Common myeloid progenitor, CD34-positive (primary cell): ENCODE measurements around the gene TRAPPC1.
A peak's percentile ranks its signal among the peaks of the same experiment; 100 is the strongest.

Experiments used
- CTCF ChIA-PET: fragments of 350-600 bp; sonication (Branson Sonifier 250); formaldehyde crosslinking; loops from one replicate; lab custom pipeline; 2021; ENCODE audit warnings: antibody characterized with exemption; lab: Charles Lee
- POLR2A ChIA-PET: fragments of 350-600 bp; sonication (Branson Sonifier 250); formaldehyde crosslinking; loops from one replicate; lab custom pipeline; 2021; ENCODE audit warnings: antibody characterized with exemption; lab: Charles Lee
- DNase-seq, 3 donors: peaks; one replicate each; pipeline versions ENCODE4 v3.0.0 to v3.0.0-alpha.2; 2013
- H3K27ac ChIP-seq, 2 experiments: 1 replicate in 1 of 2; 2 replicates in 1 of 2; pipeline ENCODE4 v1.7.0; 2013; ENCODE audit warnings: inconsistent platforms in 2 of 2, low read length in 2 of 2, mild to moderate bottlenecking in 2 of 2, low read depth in 1 of 2, moderate library complexity in 1 of 2; ENCODE audit not compliant: severe bottlenecking in 2 of 2, insufficient read depth in 1 of 2, poor library complexity in 1 of 2
- H3K27me3 ChIP-seq, 5 experiments: replicated peaks in 2 of 5; 1 replicate in 3 of 5; 2 replicates in 2 of 5; pipeline versions ENCODE4 v1.6.1 to v1.7.0; 2013; ENCODE audit warnings: low read length in 4 of 5, mild to moderate bottlenecking in 2 of 5, moderate library complexity in 2 of 5, inconsistent platforms in 1 of 5; ENCODE audit not compliant: insufficient read depth in 5 of 5, control insufficient read depth in 4 of 5
- H3K36me3 ChIP-seq, 4 experiments: 1 replicate in 2 of 4; 2 replicates in 2 of 4; pipeline versions ENCODE4 v1.6.1 to v1.7.0; 2013; ENCODE audit warnings: low read length in 3 of 4, control low read depth in 1 of 4, mild to moderate bottlenecking in 1 of 4; ENCODE audit not compliant: control insufficient read depth in 4 of 4, insufficient read depth in 4 of 4
- H3K4me1 ChIP-seq, 4 experiments: 1 replicate in 3 of 4; 2 replicates in 1 of 4; pipeline versions ENCODE4 v1.6.1 to v1.7.1; 2013; ENCODE audit warnings: low read length in 3 of 4, mild to moderate bottlenecking in 3 of 4, control low read depth in 1 of 4, inconsistent platforms in 1 of 4, moderate library complexity in 1 of 4; ENCODE audit not compliant: control insufficient read depth in 4 of 4, insufficient read depth in 4 of 4; ENCODE audit errors: control extremely low read depth in 1 of 4
- H3K4me3 ChIP-seq, 7 experiments: 1 replicate in 4 of 7; 2 replicates in 3 of 7; pipeline versions ENCODE4 v1.5.1 to v1.7.0; 2013; ENCODE audit warnings: mild to moderate bottlenecking in 7 of 7, low read length in 6 of 7, moderate library complexity in 6 of 7, inconsistent platforms in 2 of 7, low read depth in 2 of 7, control low read depth in 1 of 7; ENCODE audit not compliant: insufficient read depth in 4 of 7, control insufficient read depth in 1 of 7; ENCODE audit errors: extremely low read depth in 1 of 7
- H3K9me3 ChIP-seq, 5 experiments: 1 replicate in 4 of 5; 2 replicates in 1 of 5; pipeline versions ENCODE4 v1.6.1 to v1.7.1; 2013; ENCODE audit warnings: low read length in 4 of 5, mild to moderate bottlenecking in 2 of 5, inconsistent platforms in 1 of 5, low read depth in 1 of 5, moderate library complexity in 1 of 5; ENCODE audit not compliant: control insufficient read depth in 4 of 5, insufficient read depth in 2 of 5; ENCODE audit errors: control extremely low read depth in 1 of 5
- WGBS: methylation state at CpG from one replicate; pipeline ENCODE4 v1.1.5; 2013; ENCODE audit not compliant: insufficient coverage; 5-methylcytosine and 5-hydroxymethylcytosine counted together

The TRAPPC1 gene

DNA sequence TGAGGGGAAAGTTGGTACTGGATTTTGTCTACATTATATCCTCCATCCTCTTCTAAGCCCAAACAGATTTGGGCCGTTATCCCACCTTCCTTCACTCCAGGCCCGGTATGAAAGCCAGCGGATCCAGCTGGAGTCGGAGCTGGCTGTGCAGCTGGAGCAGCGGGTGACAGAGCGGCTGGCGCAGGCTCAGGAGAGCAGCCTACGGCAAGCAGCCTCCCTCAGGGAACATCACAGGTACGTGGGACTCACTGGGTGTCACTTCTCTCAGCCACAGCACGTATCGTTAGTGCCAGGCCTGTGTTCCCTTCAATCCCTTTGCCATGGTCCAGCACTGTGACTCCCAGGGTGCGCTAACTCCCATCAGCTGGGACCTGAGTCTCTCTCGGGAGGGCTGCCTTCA is 11.5 kb upstream of the TRAPPC1 start:
- no peaks in the 10 kb centered on the region for H3K4me1 ChIP-seq
- no peak overlapping the region for H3K27ac ChIP-seq
- POLR2A ChIA-PET, result interaction anchor here (1.4 kb wide), 1 partner anchor 11 kb away, joined by 6 read pairs; the partner anchor contains the start of genes CNTROB and TRAPPC1
- H3K27me3 ChIP-seq, result no peaks in the 10 kb centered on the region
- DNase-seq, result no peak
- 92% methylated on average over 13 of the region's 13 CpGs for WGBS
- H3K4me3 ChIP-seq, result no peak overlapping the region
- CTCF ChIA-PET, result interaction anchor here (1.3 to 2.6 kb wide), 4 partner anchors 8 to 98 kb away, joined by 4 to 21 read pairs (median 6); no protein-coding TSS in a partner anchor
- H3K36me3 ChIP-seq, result peaks cover 12 to 87% (median 69%) of the 10 kb centered on the region in 4 experiments
- no peaks in the 10 kb centered on the region for H3K9me3 ChIP-seq

DNA sequence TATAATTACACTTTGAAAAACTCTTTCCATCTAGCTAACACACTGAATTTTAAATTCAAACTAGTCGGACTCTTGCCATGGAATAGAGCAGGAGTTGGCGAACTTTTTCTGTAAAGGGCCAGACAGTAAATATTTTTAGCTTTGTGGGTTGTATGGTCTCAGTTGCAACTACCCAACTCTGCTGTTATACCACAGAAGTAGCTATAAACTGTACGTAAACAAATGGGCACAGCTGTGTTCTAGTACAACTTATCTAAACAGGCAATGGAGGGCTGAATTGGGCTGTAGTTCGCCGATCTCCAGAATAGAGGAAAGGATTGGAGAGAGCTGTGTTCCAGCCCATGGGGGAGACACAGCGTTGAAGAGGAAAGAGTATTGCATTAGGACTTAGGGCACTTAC is 9.0 kb upstream of the TRAPPC1 start:
- Histone ChIP-seq H3K4me1 (no peaks in the 10 kb centered on the region), H3K27me3 (no peaks in the 10 kb centered on the region), H3K27ac (no peak overlapping the region), H3K9me3 (no peaks in the 10 kb centered on the region), H3K4me3 (no peak overlapping the region), H3K36me3 (peaks cover 17 to 82% (median 64%) of the 10 kb centered on the region in 4 experiments)
- ChIA-PET POLR2A (no interaction called here), CTCF (interaction anchor here (0.8 to 3.4 kb wide), 8 partner anchors 9 to 102 kb away, joined by 3 to 13 read pairs (median 4); partner anchors contain the start of genes CNTROB and TRAPPC1)
- DNase-seq, result no peak
- 100% methylated on average over 4 of the region's 6 CpGs for WGBS

- peaks cover 18 to 80% (median 64%) of the 10 kb centered on the region in 4 experiments for H3K36me3 ChIP-seq
- H3K27me3 ChIP-seq, result no peaks in the 10 kb centered on the region
- 98% methylated on average over 4 of the region's 4 CpGs for WGBS
- DNase-seq, result no peak
- no peaks in the 10 kb centered on the region for H3K4me1 ChIP-seq
- no peak overlapping the region for H3K4me3 ChIP-seq
- no peak overlapping the region for H3K27ac ChIP-seq
- ChIA-PET POLR2A (no interaction called here), CTCF (interaction anchor here (0.9 to 3.4 kb wide), 7 partner anchors 8 to 103 kb away, joined by 3 to 13 read pairs (median 3); partner anchors contain the start of genes CNTROB and TRAPPC1)
- no peaks in the 10 kb centered on the region for H3K9me3 ChIP-seq
These were observed 8.3 kb upstream of the TRAPPC1 start for GRCh38 chr17:7940034-7940433.

DNA sequence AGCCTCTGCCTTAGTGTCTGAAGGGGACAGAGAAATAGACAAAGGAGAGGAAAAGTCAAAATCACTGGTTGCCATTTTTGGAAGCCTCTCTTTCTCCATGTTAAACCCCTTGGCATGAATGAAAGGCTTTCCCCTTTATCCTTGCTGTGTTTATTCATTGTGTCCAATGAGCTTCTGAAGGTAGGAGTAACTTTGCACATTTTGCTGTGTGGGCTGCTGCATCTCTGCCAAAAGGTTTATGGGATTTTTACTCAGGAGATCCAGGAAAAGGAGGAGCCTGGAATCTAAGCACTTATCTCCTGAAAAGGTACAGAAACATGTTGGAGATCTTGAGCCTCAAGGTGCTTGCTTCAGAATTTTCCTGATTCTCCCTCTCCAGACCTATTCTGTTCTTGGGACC is 4.1 kb upstream of the TRAPPC1 start:
- POLR2A ChIA-PET, result no interaction called here
- no peak overlapping the region for H3K4me3 ChIP-seq

GRCh38 chr17:7932949-7933348 is 1.2 kb upstream of the TRAPPC1 start:
- Histone ChIP-seq H3K4me3 (peak overlapping the region; percentile 50 to 98 (median 88)), H3K36me3 (peaks cover 5 to 32% (median 22%) of the 10 kb centered on the region in 4 experiments), H3K27me3 (no peaks in the 10 kb centered on the region), H3K27ac (peak overlapping the region; percentile 92 to 97), H3K9me3 (no peaks in the 10 kb centered on the region), H3K4me1 (peaks cover 7 to 37% (median 24%) of the 10 kb centered on the region in 4 experiments)
- WGBS, result 19% methylated on average over 16 of the region's 16 CpGs
- DNase-seq, result peak; percentile 82 to 88 (median 85)
- POLR2A ChIA-PET, result interaction anchor here (1.3 to 3.0 kb wide), 4 partner anchors 11 to 17 kb away, joined by 3 to 13 read pairs (median 5); partner anchors contain the start of gene RNF227
- CTCF ChIA-PET, result interaction anchor here (0.7 to 5.2 kb wide), 25 partner anchors 11 to 277 kb away, joined by 3 to 36 read pairs (median 5); partner anchors contain the start of gene RNF227

More for the DNA sequence above, 4.1 kb upstream of the TRAPPC1 start:
- Histone ChIP-seq H3K27ac (no peak overlapping the region), H3K4me1 (peaks cover 7 to 33% (median 21%) of the 10 kb centered on the region in 4 experiments), H3K36me3 (peaks cover 10 to 50% (median 44%) of the 10 kb centered on the region in 4 experiments), H3K9me3 (no peaks in the 10 kb centered on the region), H3K27me3 (no peaks in the 10 kb centered on the region)
- CTCF ChIA-PET, result interaction anchor here (0.7 to 5.2 kb wide), 7 partner anchors 8 to 123 kb away, joined by 3 to 36 read pairs (median 5); partner anchors contain the start of gene RNF227
- DNase-seq, result no peak

GRCh38 chr17:7932483-7932891 is 741 bp upstream of the TRAPPC1 start:
- Histone ChIP-seq H3K36me3 (peaks cover 5 to 33% (median 22%) of the 10 kb centered on the region in 4 experiments), H3K4me1 (peaks cover 7 to 37% (median 24%) of the 10 kb centered on the region in 4 experiments), H3K4me3 (peak overlapping the region; percentile 50 to 98 (median 88)), H3K27ac (peak overlapping the region; percentile 92 to 97), H3K27me3 (no peaks in the 10 kb centered on the region), H3K9me3 (no peaks in the 10 kb centered on the region)
- no peak for DNase-seq
- POLR2A ChIA-PET, result interaction anchor here (0.7 to 3.0 kb wide), 9 partner anchors 10 to 698 kb away, joined by 3 to 13 read pairs (median 4); partner anchors contain the start of gene RNF227
- CTCF ChIA-PET, result interaction anchor here (0.8 to 5.2 kb wide), 25 partner anchors 10 to 277 kb away, joined by 3 to 36 read pairs (median 5); partner anchors contain the start of gene RNF227
- under 1% methylated on average over 17 of the region's 17 CpGs for WGBS
